H54 (cell line): Measurements from ENCODE around the gene KCNIP1.
"Not testable (repeated sequence)": the region's sequence is repeated elsewhere in the genome, so short reads cannot be mapped to it uniquely, and the experiment has no call there.

Experiments
- DNase-seq: peaks from one replicate; pipeline ENCODE4 v3.0.0; 2011; ENCODE audit warnings: low spot score, mixed read lengths; ENCODE audit not compliant: insufficient read length
- FAIRE-seq: peaks from 3 replicates; lab custom pipeline; 2011; peaks lifted over from hg19 to GRCh38; lab: Jason Lieb, UNC
- POLR2A ChIP-seq: IDR thresholded peaks from 2 replicates; pipeline ENCODE4 v1.6.1; 2011; ENCODE audit warnings: low read depth, mild to moderate bottlenecking, low read length

KCNIP1 gene

DNA sequence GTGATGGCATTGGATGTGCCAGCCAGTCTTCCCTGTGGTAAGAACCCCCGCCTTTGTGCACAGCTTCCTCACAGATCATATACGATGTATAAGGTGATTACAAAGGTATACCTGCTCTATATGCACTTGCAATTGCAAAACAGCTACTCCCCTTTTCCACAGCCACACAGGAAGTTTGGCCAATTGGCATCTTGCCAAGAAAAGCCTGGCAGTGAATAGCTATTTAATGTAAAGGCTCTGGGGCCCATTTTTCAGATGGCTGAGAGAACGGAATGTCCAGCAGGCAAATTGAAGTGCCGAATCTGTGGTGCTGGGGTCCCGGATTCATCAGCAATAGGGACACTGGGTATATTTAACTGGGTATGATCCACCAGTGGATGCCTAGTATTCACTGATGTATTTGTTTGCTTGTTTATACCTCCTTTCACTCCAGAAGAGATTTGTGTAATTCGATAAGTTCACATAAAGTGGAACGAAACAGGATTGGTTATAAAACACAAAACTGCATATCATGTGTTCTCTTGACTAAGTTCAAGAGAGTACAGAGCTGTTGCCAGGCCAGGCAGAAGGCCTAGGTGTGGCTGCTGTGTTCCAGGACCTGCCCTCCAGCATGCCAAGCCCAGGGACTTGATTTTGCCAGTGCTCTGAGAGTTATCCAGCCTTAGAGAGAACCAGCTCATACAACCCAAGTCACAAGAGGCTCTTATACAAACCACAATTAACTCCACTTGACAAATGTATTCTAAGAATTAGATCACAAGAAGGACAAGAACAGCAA lies 252.0 kb downstream of the KCNIP1 start:
- TF ChIP-seq POLR2A: no peak
- DNase-seq (no peak), FAIRE-seq (no peak)

DNA sequence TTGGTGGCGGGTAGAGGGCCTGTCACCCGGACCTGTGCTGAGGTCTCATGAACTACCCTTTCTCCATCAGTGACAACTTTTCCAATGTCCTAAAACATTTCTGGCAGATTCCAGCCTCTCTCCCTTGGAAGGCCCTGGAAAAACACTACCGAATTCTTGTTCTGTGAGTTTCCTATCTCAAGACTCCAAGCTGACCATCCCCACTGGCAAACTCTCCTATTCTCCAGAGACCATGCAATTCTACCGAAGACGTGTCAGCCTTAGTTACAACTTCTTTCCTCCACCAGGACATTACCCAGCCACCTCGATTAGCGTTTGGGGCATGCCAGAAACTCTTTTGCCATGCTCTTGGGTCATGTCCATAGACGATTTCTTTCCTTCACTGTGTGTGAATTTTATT lies 252.9 kb downstream of the KCNIP1 start:
- no peak for TF ChIP-seq POLR2A
- DNase-seq: no peak
- FAIRE-seq: no peak

GRCh38 chr5:170757182-170757601 lies 253.4 kb downstream of the KCNIP1 start:
- FAIRE-seq (no peak), DNase-seq (no peak)
- TF ChIP-seq POLR2A: no peak

- DNase-seq: no peak
- FAIRE-seq: no peak
- TF ChIP-seq POLR2A: no peak
Observed at GRCh38 chr5:170757669-170758068, 253.8 kb downstream of the KCNIP1 start.

- FAIRE-seq (no peak), DNase-seq (no peak)
- no peak for TF ChIP-seq POLR2A
Observed at GRCh38 chr5:170758481-170758880, 254.7 kb downstream of the KCNIP1 start.

- DNase-seq (no peak), FAIRE-seq (no peak)
- no peak for TF ChIP-seq POLR2A
Observed at GRCh38 chr5:170760113-170760512, 256.3 kb downstream of the KCNIP1 start.

- DNase-seq (no peak), FAIRE-seq (no peak)
Observed at GRCh38 chr5:170761048-170761707, 257.4 kb downstream of the KCNIP1 start.

GRCh38 chr5:170761708-170762066 lies 257.9 kb downstream of the KCNIP1 start:
- DNase-seq (no peak), FAIRE-seq (no peak)
- TF ChIP-seq POLR2A: no peak

More at GRCh38 chr5:170761048-170761707, 257.4 kb downstream of the KCNIP1 start:
- TF ChIP-seq POLR2A: no peak

DNA sequence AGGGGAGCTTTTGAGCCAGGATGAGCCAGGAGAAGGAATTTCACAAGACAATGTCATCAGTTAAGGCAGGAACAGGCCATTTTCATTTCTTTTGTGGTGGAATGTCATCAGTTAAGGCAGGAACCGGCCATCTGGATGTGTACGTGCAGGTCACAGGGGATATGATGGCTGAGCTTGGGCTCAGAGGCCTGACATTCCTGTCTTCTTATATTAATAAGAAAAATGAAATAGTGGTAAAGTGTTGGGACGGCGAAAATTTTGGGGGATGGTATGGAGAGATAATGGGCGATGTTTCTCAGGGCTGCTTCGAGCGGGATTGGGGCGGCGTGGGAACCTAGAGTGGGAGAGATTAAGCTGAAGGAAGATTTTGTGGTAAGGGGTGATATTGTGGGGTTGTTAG lies 258.5 kb downstream of the KCNIP1 start:
- not testable (repeated sequence) for FAIRE-seq, DNase-seq

DNA sequence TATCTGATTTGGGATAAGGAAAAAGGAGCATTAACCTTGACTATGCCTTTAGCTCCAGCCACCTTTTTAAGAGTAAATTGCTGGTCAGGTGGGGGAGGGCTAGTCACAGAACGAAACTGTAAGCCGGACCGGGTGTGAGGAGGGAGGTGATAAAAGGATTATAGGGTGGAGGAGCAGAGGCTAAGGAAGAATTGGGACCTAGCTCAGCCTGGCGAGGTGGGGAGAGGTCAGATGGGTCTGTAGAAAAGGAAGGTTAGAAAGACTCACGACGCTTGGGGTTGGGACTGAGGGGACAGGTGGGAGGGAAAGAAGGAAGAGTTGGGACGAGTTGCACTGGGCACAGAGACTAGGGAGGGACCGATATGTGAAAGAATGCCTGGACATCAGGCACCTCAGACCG lies 262.0 kb downstream of the KCNIP1 start:
- not testable (repeated sequence) for FAIRE-seq, DNase-seq

- DNase-seq: no peak
- FAIRE-seq: no peak
- TF ChIP-seq POLR2A: no peak
Observed at GRCh38 chr5:170769246-170769645, 265.4 kb downstream of the KCNIP1 start.

- FAIRE-seq (no peak), DNase-seq (no peak)
- TF ChIP-seq POLR2A: no peak
Observed at GRCh38 chr5:170769898-170770416, 266.1 kb downstream of the KCNIP1 start.

DNA sequence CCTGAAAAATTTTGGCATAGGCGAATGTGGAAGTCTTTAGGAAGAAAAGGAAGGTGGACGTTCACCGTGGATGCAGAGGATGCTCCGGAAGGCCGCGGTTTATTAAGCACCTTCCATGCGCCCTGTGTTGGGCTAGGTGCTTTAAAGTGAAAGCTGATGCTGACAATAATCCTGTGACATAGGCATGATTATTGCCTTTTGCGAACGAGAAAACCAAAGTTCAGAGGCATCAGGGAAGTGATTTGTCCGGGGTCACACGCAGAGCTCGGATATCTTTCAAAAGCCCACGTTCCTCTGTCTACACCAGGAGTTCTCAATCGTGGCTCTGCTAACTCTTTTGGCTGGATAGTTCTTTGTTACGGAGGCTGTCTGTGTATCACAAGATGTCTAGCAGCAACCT lies 267.7 kb downstream of the KCNIP1 start:
- no peak for TF ChIP-seq POLR2A
- FAIRE-seq (no peak), DNase-seq (no peak)

DNA sequence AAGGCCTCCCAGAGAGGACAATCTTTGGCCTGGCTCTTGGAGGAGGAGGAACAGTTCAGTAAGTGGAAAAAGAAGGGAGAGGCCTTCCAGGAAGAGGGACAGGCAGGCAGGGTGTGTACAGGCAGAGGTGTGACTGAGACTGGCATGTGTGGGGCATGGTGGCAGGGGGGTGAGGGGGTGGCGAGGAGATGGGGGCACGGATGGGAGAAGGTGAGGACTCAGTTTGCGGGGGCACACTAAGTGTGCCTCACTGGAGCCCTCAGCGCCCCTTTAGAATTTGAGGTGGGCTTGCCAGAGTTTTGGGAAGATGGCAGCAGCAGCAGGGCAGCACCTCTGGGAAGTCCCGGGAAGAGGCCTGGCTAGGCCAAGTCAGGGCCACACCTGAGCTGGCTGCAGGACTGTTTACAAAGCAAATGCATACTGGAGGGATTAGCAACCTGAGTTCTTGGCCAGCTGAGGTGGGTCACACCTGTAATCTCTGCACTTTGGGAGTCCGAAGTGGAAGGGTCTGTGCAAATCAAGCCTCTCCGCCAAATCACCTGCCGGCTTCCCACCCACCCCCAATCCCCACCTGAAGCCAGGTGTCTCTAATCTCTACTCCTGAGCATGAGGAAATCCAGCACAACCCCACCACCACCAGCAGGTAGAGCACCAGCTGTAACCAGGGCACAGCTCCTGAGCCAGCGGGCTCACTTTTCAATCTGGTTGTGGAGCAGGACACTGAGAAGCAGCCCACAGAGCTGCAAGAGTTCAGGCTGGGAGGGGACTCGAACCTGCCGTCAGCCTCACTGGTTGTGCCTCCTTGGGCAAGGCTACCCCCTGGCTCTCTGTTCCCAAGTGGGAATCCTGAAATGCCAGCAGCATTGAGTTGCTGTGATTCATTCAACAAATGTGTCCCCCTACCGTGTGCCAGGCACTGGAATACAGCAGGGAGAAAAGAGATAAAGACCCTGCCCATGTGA lies 269.5 kb downstream of the KCNIP1 start:
- FAIRE-seq: no peak

More for the DNA sequence above, 269.5 kb downstream of the KCNIP1 start:
- no peak for TF ChIP-seq POLR2A
- no peak for DNase-seq
